Suprapubic skin (tissue), 4 donors: Measurements from ENCODE around the gene RNASEH1. TPM values are rescaled to one million over a fixed set of nuclear protein-coding genes. Genes with fewer than 3 reads are reported as not detected.

Experiments used
- DNase-seq, 2 donors: peaks; one replicate each; pipeline ENCODE4 v3.0.0-alpha.2; 2019; ENCODE audit warnings: low spot score in 2 of 2
- H3K27ac ChIP-seq: fragments of 200-600 bp; sonication (generic); one replicate; pipeline ENCODE4 v1.5.1; 2019
- H3K27me3 ChIP-seq: fragments of 200-600 bp; sonication (generic); one replicate; pipeline ENCODE4 v1.5.1; 2019
- H3K36me3 ChIP-seq: fragments of 200-600 bp; sonication (generic); one replicate; pipeline ENCODE4 v1.5.1; 2019
- H3K4me1 ChIP-seq: fragments of 200-600 bp; sonication (generic); one replicate; pipeline ENCODE4 v1.5.1; 2019
- H3K4me3 ChIP-seq: fragments of 200-600 bp; sonication (generic); one replicate; pipeline ENCODE4 v1.5.1; 2019; ENCODE audit warnings: mild to moderate bottlenecking
- H3K9me3 ChIP-seq: fragments of 200-600 bp; sonication (generic); one replicate; pipeline ENCODE4 v1.5.1; 2019
- EP300 ChIP-seq: sonication (generic); formaldehyde crosslinking; IDR thresholded peaks from one replicate; pipeline ENCODE4 v1.6.1; 2017; ENCODE audit warnings: antibody characterized with exemption
- POLR2A ChIP-seq, 2 donors: fragments of 450-650 bp; IDR thresholded peaks; one replicate each; pipeline ENCODE4 v1.6.1; 2017; ENCODE audit warnings: antibody characterized with exemption in 2 of 2, mild to moderate bottlenecking in 2 of 2, moderate library complexity in 2 of 2
- POLR2AphosphoS5 ChIP-seq, 3 donors: sonication (generic); formaldehyde crosslinking; IDR thresholded peaks; one replicate each; pipeline ENCODE4 v1.6.1; 2017; ENCODE audit warnings: antibody characterized with exemption in 3 of 3
- WGBS: methylation state at CpG from one replicate; pipeline ENCODE4 v1.1.5; 2018; 5-methylcytosine and 5-hydroxymethylcytosine counted together
- total RNA-seq, 4 donors: library from RNA; depleted of rRNA; stranded (reverse); fragments of >200 nt; gene quantifications; one replicate each; pipeline ENCODE4 v1.1.0, GENCODE V29; 2016
- TF ChIP-seq, protein P1 (sequence below), 2 donors: fragments of 200-600 bp in 1 of 2; fragments of 450-650 bp in 1 of 2; sonication (generic) in 1 of 2; IDR thresholded peaks; one replicate each; pipeline ENCODE4 v1.5.1; 2016 to 2019; ENCODE audit warnings: antibody characterized with exemption in 2 of 2, mild to moderate bottlenecking in 1 of 2, moderate library complexity in 1 of 2

RNASEH1 gene
- total RNA-seq, 4 donors from 2014 or later: 9.8 to 18.1 (median 15.4) TPM

DNA sequence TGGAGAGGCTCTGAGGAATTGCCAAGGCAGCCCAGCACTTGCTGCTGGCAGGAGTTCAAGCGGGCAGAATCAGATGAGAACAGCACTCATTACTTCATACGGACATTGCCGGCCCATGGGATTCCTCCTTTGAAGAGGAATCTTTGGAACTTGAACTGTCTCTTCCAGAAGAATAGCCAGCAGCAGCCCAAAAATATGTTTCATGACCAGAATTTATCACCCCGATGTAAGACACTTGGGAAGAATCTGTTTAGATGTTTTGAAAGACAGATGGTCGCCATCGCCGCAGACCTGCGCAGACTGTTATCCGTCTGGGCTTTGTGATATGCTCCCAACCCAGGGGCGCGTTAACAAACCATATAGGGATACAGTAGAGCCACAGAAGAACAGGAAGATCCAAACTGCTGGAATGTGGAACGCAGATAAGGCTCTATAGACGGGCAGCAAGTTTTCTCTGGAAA lies 35.1 kb downstream of the RNASEH1 start:
- H3K4me1 ChIP-seq: peaks cover 27% of the 10 kb centered on the region

DNA sequence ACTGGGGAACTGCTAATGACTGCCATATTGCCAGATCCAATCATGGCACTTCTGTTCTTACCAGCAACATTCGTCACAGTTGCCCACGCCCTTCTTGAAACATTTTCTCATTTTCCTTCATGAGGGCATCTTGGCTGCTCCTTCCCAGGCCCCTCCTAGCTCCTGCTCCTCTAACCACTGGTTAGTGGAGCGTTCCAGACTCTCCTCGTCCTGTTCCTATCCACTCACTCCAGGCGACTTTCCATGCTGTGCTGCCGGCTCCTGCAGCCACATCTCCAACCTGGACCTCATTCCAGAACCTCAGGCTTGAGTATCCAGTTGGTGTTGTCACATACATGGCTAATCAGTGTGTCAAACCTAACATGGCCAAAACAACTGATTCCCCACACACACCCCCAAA lies 37.5 kb downstream of the RNASEH1 start:
- Histone ChIP-seq H3K27me3 (no peaks in the 10 kb centered on the region), H3K4me3 (no peak overlapping the region), H3K9me3 (no peaks in the 10 kb centered on the region), H3K4me1 (peaks cover 31% of the 10 kb centered on the region), H3K36me3 (peaks cover 7% of the 10 kb centered on the region), H3K27ac (no peak overlapping the region)
- 89% methylated on average over 6 of the region's 6 CpGs for WGBS
- DNase-seq: no peak
- TF ChIP-seq, protein P1, sequence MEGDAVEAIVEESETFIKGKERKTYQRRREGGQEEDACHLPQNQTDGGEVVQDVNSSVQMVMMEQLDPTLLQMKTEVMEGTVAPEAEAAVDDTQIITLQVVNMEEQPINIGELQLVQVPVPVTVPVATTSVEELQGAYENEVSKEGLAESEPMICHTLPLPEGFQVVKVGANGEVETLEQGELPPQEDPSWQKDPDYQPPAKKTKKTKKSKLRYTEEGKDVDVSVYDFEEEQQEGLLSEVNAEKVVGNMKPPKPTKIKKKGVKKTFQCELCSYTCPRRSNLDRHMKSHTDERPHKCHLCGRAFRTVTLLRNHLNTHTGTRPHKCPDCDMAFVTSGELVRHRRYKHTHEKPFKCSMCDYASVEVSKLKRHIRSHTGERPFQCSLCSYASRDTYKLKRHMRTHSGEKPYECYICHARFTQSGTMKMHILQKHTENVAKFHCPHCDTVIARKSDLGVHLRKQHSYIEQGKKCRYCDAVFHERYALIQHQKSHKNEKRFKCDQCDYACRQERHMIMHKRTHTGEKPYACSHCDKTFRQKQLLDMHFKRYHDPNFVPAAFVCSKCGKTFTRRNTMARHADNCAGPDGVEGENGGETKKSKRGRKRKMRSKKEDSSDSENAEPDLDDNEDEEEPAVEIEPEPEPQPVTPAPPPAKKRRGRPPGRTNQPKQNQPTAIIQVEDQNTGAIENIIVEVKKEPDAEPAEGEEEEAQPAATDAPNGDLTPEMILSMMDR (IDR thresholded peaks at IDR 0.05): no peak
- TF ChIP-seq POLR2A (IDR thresholded peaks at IDR 0.05) (no peak), EP300 (no peak), POLR2AphosphoS5 (IDR thresholded peaks at IDR 0.05) (no peak)

More for the DNA sequence above, 35.1 kb downstream of the RNASEH1 start:
- Histone ChIP-seq H3K27me3 (no peaks in the 10 kb centered on the region), H3K9me3 (no peaks in the 10 kb centered on the region), H3K27ac (peak overlapping the region; percentile 11), H3K4me3 (no peak overlapping the region), H3K36me3 (no peaks in the 10 kb centered on the region)
- DNase-seq: peak in 1 of 2 donors; percentile 78
- 58% methylated on average over 13 of the region's 13 CpGs for WGBS
- TF ChIP-seq, protein P1 (IDR thresholded peaks at IDR 0.05): no peak
- TF ChIP-seq POLR2AphosphoS5 (IDR thresholded peaks at IDR 0.05) (no peak), POLR2A (IDR thresholded peaks at IDR 0.05) (no peak), EP300 (no peak)

DNA sequence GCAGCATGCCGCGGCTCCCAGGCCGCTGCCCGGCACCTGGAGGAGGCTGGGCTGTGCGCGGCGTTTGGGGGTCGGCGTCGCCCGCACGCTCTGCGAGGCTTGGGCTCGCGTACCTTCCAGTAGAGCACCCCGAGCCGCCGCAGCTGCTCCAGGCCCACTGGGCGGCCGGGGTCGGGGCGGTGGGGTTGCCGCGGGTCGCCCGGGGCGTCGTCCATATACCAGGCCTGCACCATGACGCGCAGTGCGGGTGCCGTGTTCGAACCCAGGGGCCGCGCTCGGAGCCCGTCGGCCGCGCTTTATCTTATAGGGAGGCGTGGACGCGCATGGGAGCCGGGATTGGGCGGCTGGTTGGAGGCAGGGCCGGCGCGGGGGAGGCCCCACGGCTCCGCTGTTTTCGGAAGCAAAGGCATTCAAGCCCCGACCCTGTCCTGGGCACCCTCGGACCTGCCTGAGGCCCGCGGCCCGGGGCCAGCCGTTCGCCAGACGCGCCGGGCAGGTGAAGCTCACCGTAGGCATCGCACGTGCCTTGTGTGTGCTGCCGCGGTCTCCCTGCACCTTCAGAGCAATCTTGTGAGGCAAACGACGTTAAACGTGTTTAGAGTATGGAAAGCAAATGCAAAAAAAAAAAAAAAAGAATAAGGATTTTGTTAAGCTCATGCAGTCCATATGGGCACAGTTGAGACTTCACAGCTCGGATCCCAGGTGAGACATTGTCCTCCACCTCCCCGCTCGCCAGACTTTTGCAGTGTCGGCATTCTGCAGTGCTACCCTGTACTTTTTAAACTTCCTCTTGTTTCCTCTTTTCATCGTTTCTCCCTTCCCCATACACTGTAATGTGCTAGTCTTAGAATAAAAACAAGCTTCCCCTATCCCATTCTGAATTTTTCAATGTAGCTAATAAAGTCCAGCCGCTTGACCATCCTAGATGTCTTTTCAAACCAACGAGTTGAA lies 38.6 kb downstream of the RNASEH1 start, which contains the start of gene ADI1:
TSS of gene ADI1 (minus strand) at position 277 of the 951 bp plus-strand sequence. CDS start at position 233, 44 bp downstream.
- Histone ChIP-seq H3K4me1 (peaks cover 31% of the 10 kb centered on the region), H3K27ac (peak within 1 kb of the TSS; percentile 98), H3K36me3 (peaks cover 7% of the 10 kb centered on the region), H3K9me3 (no peaks in the 10 kb centered on the region), H3K27me3 (no peaks in the 10 kb centered on the region), H3K4me3 (peak within 1 kb of the TSS; percentile 81)
- TF ChIP-seq POLR2A (IDR thresholded peaks at IDR 0.05) (peak in 1 of 2 donors; percentile 62), POLR2AphosphoS5 (IDR thresholded peaks at IDR 0.05) (peak in 1 of 3 donors; percentile 63)
- TF ChIP-seq, protein P1 (IDR thresholded peaks at IDR 0.05): no peak
- DNase-seq: peak; percentile 91 to 93
- WGBS: 4% methylated on average over 27 of the region's 76 CpGs

DNA sequence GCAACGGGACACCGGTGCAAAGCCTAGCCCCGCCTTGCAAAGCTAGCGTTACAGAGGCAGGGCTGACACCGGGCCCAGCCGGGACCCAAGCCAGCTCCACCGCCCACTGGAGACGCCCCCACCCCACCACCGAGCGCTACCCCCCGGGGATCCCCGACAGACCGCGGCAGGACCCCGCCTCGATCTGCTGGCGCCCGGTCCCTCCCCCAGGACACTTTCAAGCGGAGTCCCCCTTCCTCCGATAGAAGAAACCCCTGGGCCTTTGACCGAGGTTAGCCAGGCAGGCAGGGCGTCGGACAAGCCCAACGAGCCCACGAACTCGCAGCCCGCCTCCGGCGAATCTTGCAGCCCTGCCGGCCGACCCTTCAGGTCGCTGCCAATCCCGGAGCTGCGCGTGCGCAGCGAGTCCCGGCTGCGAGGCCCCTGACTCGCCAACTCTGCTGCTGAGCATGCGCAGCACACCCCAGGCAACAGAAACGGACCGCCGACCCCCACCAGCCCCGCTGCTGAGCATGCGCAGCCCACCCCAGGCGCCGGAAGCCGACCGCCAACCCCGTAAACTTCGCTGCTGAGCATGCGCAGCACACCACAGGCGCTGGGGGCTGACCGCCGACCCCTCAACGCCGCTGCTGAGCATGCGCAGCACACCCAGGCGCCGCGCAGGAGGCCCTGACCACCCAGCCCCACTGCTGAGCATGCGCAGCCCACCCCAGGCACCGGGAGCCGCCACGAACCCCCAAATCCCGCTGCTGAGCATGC lies 39.5 kb downstream of the RNASEH1 start:
- Histone ChIP-seq H3K27ac (peak overlapping the region; percentile 98), H3K27me3 (no peaks in the 10 kb centered on the region), H3K36me3 (peaks cover 8% of the 10 kb centered on the region), H3K9me3 (no peaks in the 10 kb centered on the region), H3K4me1 (peaks cover 31% of the 10 kb centered on the region), H3K4me3 (peak overlapping the region; percentile 81)
- 1% methylated on average over 27 of the region's 67 CpGs for WGBS
- peak in 1 of 3 donors; percentile 6 for TF ChIP-seq POLR2AphosphoS5 (IDR thresholded peaks at IDR 0.05)
- TF ChIP-seq, protein P1 (IDR thresholded peaks at IDR 0.05): no peak
- TF ChIP-seq POLR2A (IDR thresholded peaks at IDR 0.05): peak in 1 of 2 donors; percentile 44
- no peak for TF ChIP-seq EP300
- peak; percentile 97 to 98 for DNase-seq
